ENCODE data around the gene AP2M1. TPM values are rescaled to one million over a fixed set of nuclear protein-coding genes. Genes with fewer than 3 reads are reported as not detected.
A peak's percentile ranks its signal among the peaks of the same experiment; 100 is the strongest.

Gene AP2M1
- polyA plus RNA-seq, 1 experiment = 963 TPM

DNA sequence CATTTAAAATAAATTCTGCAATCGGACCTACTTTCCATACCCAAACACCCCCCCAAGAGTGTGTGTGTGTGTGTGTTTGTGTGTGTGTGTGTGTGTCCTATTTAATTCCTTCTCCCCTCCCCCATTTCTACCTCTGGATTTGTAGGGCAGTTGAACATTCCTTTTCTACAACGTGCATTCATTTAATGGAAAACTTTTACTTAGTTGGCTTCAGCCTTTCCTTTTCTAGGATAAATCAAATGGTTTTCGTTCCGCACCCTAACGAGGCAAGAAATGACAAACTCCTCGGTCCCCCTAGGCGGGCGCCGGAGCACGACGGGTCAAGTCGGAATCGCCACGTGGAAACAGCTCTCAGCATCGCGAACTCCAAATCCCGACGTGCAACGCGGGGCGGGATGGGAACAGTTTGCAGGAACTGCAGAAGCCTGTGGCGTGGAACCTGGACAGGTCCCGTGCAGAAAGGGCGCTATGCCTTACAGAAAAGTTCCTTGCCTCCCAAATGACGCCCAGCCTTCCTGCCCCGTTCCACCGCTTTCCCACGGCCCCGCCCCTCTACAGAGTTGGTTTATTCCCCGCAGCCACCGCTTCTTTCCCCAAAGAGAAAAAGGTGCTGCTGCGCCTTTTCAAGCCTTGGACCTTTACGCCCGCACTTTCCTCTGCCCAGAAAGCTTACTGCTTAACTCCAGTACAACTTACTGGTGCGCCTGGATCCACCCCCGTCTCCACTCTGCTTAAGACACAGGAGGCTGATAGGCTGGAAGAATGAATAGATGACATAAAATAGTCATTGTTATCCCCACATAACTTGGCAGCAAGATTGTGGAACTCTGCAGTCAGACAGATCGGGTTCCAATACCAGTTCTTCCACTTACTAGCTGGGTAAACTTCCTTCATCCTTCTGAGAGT, 40.6 kb upstream of the AP2M1 start:
- ChIA-PET POLR2A (interaction anchor here (0.9 to 1.9 kb wide), 8 partner anchors 11 to 239 kb away, joined by 3 to 8 read pairs (median 5); partner anchors contain the start of gene ABCF3), CTCF (interaction anchor here (0.7 to 1.8 kb wide), 4 partner anchors 11 to 238 kb away, joined by 3 to 12 read pairs (median 4); partner anchors contain the start of gene EEF1AKMT4)
- H3K9me3 ChIP-seq (ENCODE audit: control insufficient read depth, insufficient read depth, low read length) = no peaks in the 10 kb centered on the region
- peak overlapping the region; percentile 98 for H3K4me3 ChIP-seq (ENCODE audit: low read depth, low read length)
- DNase-seq (ENCODE audit: low read depth, low spot score) = no peak
- TF ChIP-seq, protein P1, sequence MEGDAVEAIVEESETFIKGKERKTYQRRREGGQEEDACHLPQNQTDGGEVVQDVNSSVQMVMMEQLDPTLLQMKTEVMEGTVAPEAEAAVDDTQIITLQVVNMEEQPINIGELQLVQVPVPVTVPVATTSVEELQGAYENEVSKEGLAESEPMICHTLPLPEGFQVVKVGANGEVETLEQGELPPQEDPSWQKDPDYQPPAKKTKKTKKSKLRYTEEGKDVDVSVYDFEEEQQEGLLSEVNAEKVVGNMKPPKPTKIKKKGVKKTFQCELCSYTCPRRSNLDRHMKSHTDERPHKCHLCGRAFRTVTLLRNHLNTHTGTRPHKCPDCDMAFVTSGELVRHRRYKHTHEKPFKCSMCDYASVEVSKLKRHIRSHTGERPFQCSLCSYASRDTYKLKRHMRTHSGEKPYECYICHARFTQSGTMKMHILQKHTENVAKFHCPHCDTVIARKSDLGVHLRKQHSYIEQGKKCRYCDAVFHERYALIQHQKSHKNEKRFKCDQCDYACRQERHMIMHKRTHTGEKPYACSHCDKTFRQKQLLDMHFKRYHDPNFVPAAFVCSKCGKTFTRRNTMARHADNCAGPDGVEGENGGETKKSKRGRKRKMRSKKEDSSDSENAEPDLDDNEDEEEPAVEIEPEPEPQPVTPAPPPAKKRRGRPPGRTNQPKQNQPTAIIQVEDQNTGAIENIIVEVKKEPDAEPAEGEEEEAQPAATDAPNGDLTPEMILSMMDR (IDR thresholded peaks at IDR 0.05; ENCODE audit: low read depth, low read length) = no peak
- H3K27me3 ChIP-seq (ENCODE audit: control insufficient read depth, insufficient read depth, low read length) = no peaks in the 10 kb centered on the region
- peak overlapping the region; percentile 57 for H3K27ac ChIP-seq (ENCODE audit: low read depth, low read length)

DNA sequence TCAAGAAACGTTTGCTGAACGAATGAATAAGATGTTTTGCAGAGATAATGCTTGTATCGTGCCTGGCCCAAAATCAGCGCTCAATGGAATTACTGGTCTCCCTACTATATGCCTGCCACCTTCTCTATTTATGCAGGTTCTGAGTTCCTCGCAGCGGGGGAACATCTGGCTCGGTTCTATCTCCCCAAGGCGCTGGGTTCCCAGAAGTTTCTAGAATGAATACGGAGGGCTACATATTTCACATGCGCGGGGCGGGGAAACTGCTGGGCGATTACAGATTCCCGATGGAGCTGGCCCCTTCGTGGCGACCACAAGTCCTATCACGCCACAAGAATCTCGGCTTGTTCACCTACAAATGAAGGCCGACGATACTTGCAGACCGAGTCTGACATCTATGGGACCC, 39.9 kb upstream of the AP2M1 start:
- Histone ChIP-seq H3K27ac (ENCODE audit: low read depth, low read length) (peak overlapping the region; percentile 57), H3K4me3 (ENCODE audit: low read depth, low read length) (peak overlapping the region; percentile 98), H3K27me3 (ENCODE audit: control insufficient read depth, insufficient read depth, low read length) (no peaks in the 10 kb centered on the region), H3K9me3 (ENCODE audit: control insufficient read depth, insufficient read depth, low read length) (no peaks in the 10 kb centered on the region)
- CTCF ChIA-PET = interaction anchor here (0.7 to 1.8 kb wide), 5 partner anchors 11 to 239 kb away, joined by 3 to 12 read pairs (median 4); no protein-coding TSS in a partner anchor
- POLR2A ChIA-PET = interaction anchor here (0.8 to 1.9 kb wide), 9 partner anchors 10 to 239 kb away, joined by 3 to 22 read pairs (median 5); partner anchors contain the start of gene ABCF3
- TF ChIP-seq, protein P1 (IDR thresholded peaks at IDR 0.05; ENCODE audit: low read depth, low read length) = no peak
- no peak for DNase-seq (ENCODE audit: low read depth, low spot score)

DNA sequence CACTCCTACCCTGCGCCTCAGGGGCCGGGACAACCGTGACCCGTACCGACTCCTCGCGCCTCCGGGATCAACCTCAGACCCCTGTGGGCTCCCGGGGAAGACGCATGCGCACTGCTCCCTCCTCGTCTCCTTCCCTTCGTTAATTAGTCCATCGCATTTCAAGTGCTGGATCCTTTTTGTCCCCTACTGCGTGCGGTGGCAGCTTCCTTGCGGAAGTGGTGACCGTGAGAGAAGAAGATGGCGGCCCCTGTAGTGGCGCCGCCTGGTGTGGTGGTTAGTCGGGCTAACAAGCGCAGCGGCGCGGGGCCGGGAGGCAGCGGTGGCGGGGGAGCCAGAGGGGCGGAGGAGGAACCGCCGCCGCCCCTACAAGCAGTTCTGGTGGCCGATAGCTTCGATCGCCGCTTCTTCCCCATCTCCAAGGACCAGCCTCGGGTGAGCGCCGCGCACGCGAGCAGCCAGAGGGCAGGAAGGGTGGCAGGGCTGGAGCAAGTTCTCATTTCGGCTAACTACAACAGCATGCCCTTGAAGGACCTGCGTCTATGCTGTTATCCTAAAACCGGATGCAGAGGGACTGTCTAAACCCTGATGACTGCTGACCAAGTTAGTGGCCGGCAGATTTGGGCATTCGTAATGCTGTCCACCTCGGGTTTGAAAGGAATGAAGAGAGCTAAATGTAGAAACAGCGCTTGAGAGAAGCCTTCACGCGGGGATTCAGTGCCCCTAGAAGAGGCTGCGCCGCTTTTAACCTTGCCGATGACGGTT, 39.3 kb upstream of the AP2M1 start, which contains the start of gene EIF2B5:
Gene EIF2B5 (plus strand): TSS at position 210 of the 762 bp plus-strand sequence. CDS start 28 bp downstream, at position 238.
- CTCF ChIA-PET = interaction anchor here (0.6 to 1.8 kb wide), 8 partner anchors 9 to 239 kb away, joined by 3 to 12 read pairs (median 4); no protein-coding TSS in a partner anchor
- Histone ChIP-seq H3K27ac (ENCODE audit: low read depth, low read length) (peak within 1 kb of the TSS; percentile 57), H3K27me3 (ENCODE audit: control insufficient read depth, insufficient read depth, low read length) (no peaks in the 10 kb centered on the region), H3K9me3 (ENCODE audit: control insufficient read depth, insufficient read depth, low read length) (no peaks in the 10 kb centered on the region), H3K4me3 (ENCODE audit: low read depth, low read length) (peak within 1 kb of the TSS; percentile 98)
- peak; percentile 72 for DNase-seq (ENCODE audit: low read depth, low spot score)
- POLR2A ChIA-PET = interaction anchor here (0.8 to 1.9 kb wide), 9 partner anchors 9 to 240 kb away, joined by 3 to 22 read pairs (median 5); partner anchors contain the start of gene ABCF3
- TF ChIP-seq, protein P1 (IDR thresholded peaks at IDR 0.05; ENCODE audit: low read depth, low read length) = peak; percentile 46

DNA sequence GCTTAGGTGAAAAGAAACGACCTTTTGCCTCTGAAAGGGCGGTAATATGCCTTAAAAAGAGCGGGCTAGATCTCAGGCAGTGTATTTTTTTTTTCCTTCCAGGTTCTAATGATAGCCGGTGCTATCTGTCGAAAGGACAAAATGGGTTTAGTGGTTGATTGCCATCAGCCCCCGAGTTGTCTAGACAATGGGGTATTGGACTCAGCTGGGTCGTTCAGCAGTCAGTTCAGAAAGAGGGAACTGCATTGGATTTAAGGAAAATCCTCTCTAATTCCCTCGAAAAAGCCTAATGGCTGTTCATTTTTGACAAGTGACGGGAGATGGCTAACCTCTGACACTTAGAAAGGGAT, 38.8 kb upstream of the AP2M1 start:
- Histone ChIP-seq H3K4me3 (ENCODE audit: low read depth, low read length) (peak overlapping the region; percentile 98), H3K9me3 (ENCODE audit: control insufficient read depth, insufficient read depth, low read length) (no peaks in the 10 kb centered on the region), H3K27me3 (ENCODE audit: control insufficient read depth, insufficient read depth, low read length) (no peaks in the 10 kb centered on the region), H3K27ac (ENCODE audit: low read depth, low read length) (peak overlapping the region; percentile 57)
- ChIA-PET POLR2A (interaction anchor here (1.3 to 1.9 kb wide), 3 partner anchors 9 to 41 kb away, joined by 5 to 8 read pairs (median 6); no protein-coding TSS in a partner anchor), CTCF (interaction anchor here (0.6 to 1.8 kb wide), 5 partner anchors 8 to 240 kb away, joined by 3 to 12 read pairs (median 3); no protein-coding TSS in a partner anchor)
- DNase-seq (ENCODE audit: low read depth, low spot score) = no peak
- TF ChIP-seq, protein P1 (IDR thresholded peaks at IDR 0.05; ENCODE audit: low read depth, low read length) = no peak

Data from AG04450 (cell line).